CD4-positive, alpha-beta T cell treated with Interleukin-17A for 4 hours (primary cell): Measurements from ENCODE around the gene AHRR.
"Not testable (repeated sequence)": the region's sequence is repeated elsewhere in the genome, so short reads cannot be mapped to it uniquely, and the experiment has no call there.

ENCODE experiments used
- DNase-seq: peaks from one replicate; pipeline ENCODE4 v3.0.0-alpha.2; 2020; ENCODE audit warnings: mixed read lengths

Gene AHRR

GRCh38 chr5:306011-306805 lies 15.3 kb upstream of the AHRR start:
- no peak for DNase-seq

- no peak for DNase-seq
Measured at GRCh38 chr5:307306-307705, 14.2 kb upstream of the AHRR start.

- no peak for DNase-seq
Measured at GRCh38 chr5:307794-308579, 13.5 kb upstream of the AHRR start.

GRCh38 chr5:308672-309271 lies 12.7 kb upstream of the AHRR start:
- no peak for DNase-seq

GRCh38 chr5:309831-310230 lies 11.7 kb upstream of the AHRR start:
- DNase-seq, result not testable (repeated sequence)

GRCh38 chr5:310516-310915 lies 11.0 kb upstream of the AHRR start:
- no peak for DNase-seq

- DNase-seq, result no peak
Measured at GRCh38 chr5:310941-311434, 10.5 kb upstream of the AHRR start.

- no peak for DNase-seq
Measured at GRCh38 chr5:311963-312362, 9.6 kb upstream of the AHRR start.

- DNase-seq, result no peak
Measured at GRCh38 chr5:312845-313244, 8.7 kb upstream of the AHRR start.

GRCh38 chr5:313265-313664 lies 8.2 kb upstream of the AHRR start:
- no peak for DNase-seq

- no peak for DNase-seq
Measured at GRCh38 chr5:313806-314376, 7.6 kb upstream of the AHRR start.

- DNase-seq, result no peak
Measured at GRCh38 chr5:314676-315487, 6.6 kb upstream of the AHRR start.

GRCh38 chr5:315488-316209 lies 5.9 kb upstream of the AHRR start:
- DNase-seq, result no peak

- DNase-seq, result no peak
Measured at GRCh38 chr5:316210-317085, 5.1 kb upstream of the AHRR start.

- peak; percentile 34 for DNase-seq
Measured at GRCh38 chr5:317086-317811, 4.3 kb upstream of the AHRR start.

GRCh38 chr5:318341-318897 lies 3.1 kb upstream of the AHRR start:
- no peak for DNase-seq

GRCh38 chr5:318931-319601 lies 2.4 kb upstream of the AHRR start:
- DNase-seq, result no peak

- DNase-seq, result no peak
Measured at GRCh38 chr5:320524-321229, 837 bp upstream of the AHRR start.
